ENCODE results near the gene LRRC46. TPM values are rescaled to one million over a fixed set of nuclear protein-coding genes. Genes with fewer than 3 reads are reported as not detected.

Gene LRRC46
- total RNA-seq = under 1 TPM; 0.46 to 0.82 TPM

- DNase-seq (peak; percentile 96), ATAC-seq (peak; percentile 94)
- H3K9me3 Mint-ChIP-seq (ENCODE audit: low read depth) = no peaks in the 10 kb centered on the region
- ChIA-PET POLR2A (interaction anchor here (0.5 to 1.1 kb wide), 5 partner anchors 9 to 729 kb away, joined by 3 to 7 read pairs (median 3); partner anchors contain the start of gene OSBPL7), CTCF (interaction anchor here (0.6 to 2.0 kb wide), 14 partner anchors 10 to 890 kb away, joined by 3 to 8 read pairs (median 4); partner anchors contain the start of genes SCRN2, SP2 and SP6)
- H3K36me3 Mint-ChIP-seq (ENCODE audit: low read depth) = peaks cover 19% of the 10 kb centered on the region
- H3K27me3 Mint-ChIP-seq = no peaks in the 10 kb centered on the region
- H3K27ac Mint-ChIP-seq = peak within 1 kb of the TSS; percentile 88
- H3K4me1 Mint-ChIP-seq = peaks cover 57% of the 10 kb centered on the region
- H3K4me3 Mint-ChIP-seq = peak within 1 kb of the TSS; percentile 88
- intact Hi-C loops (cut with DNase I, micrococcal nuclease) = loop anchor here (1.0 to 2.0 kb wide), 6 partner anchors 10 to 182 kb away; partner anchors contain the start of genes SCRN2 (in 2 of the 2), CDK5RAP3 (in 1 of the 2), KPNB1 (in 1 of the 2) and PNPO (in 1 of the 2)
Observed at GRCh38 chr17:47831003-47831933, at the start of gene LRRC46, which contains the start of gene MRPL10. Gene LRRC46, plus strand, starts transcription at chr17:47831670. Its CDS starts 320 bp downstream, at chr17:47831990. Gene MRPL10, minus strand, starts transcription at chr17:47831541. Its CDS starts 30 bp downstream, at chr17:47831511.

GRCh38 chr17:47785538-47786123, 45.8 kb upstream of the LRRC46 start:
- H3K27me3 Mint-ChIP-seq = peaks cover 32% of the 10 kb centered on the region
- intact Hi-C loops (cut with DNase I, micrococcal nuclease) = no loop called here
- ATAC-seq = no peak
- peak; percentile 68 for DNase-seq
- ChIA-PET CTCF (interaction anchor here (0.6 to 1.5 kb wide), 6 partner anchors 10 to 1929 kb away, joined by 3 to 4 read pairs (median 3); partner anchors contain the start of gene TBX21), POLR2A (no interaction called here)
- no peaks in the 10 kb centered on the region for H3K36me3 Mint-ChIP-seq (ENCODE audit: low read depth)
- no peak overlapping the region for H3K4me3 Mint-ChIP-seq
- H3K9me3 Mint-ChIP-seq (ENCODE audit: low read depth) = no peaks in the 10 kb centered on the region
- peaks cover 8% of the 10 kb centered on the region for H3K4me1 Mint-ChIP-seq
- no peak overlapping the region for H3K27ac Mint-ChIP-seq

- H3K27me3 Mint-ChIP-seq = peaks cover 47% of the 10 kb centered on the region
- DNase-seq (peak; percentile 80), ATAC-seq (peak; percentile 97)
- no peaks in the 10 kb centered on the region for H3K9me3 Mint-ChIP-seq (ENCODE audit: low read depth)
- CTCF ChIA-PET = interaction anchor here (0.6 to 1.7 kb wide), 18 partner anchors 9 to 126 kb away, joined by 3 to 10 read pairs (median 4); partner anchors contain the start of genes LRRC46, MRPL10 and TBX21
- H3K4me3 Mint-ChIP-seq = peak overlapping the region; percentile 63
- peaks cover 10% of the 10 kb centered on the region for H3K4me1 Mint-ChIP-seq
- no peaks in the 10 kb centered on the region for H3K36me3 Mint-ChIP-seq (ENCODE audit: low read depth)
- no peak overlapping the region for H3K27ac Mint-ChIP-seq
- intact Hi-C loops (cut with DNase I, micrococcal nuclease) = loop anchor here (1.0 to 5.0 kb wide), 5 partner anchors 14 to 126 kb away; no protein-coding TSS in a partner anchor
- POLR2A ChIA-PET = no interaction called here
Observed at GRCh38 chr17:47789611-47790561, 41.6 kb upstream of the LRRC46 start.

GRCh38 chr17:47791025-47791424, 40.4 kb upstream of the LRRC46 start:
- H3K4me3 Mint-ChIP-seq = no peak overlapping the region
- H3K36me3 Mint-ChIP-seq (ENCODE audit: low read depth) = no peaks in the 10 kb centered on the region
- DNase-seq = no peak
- intact Hi-C loops (cut with DNase I, micrococcal nuclease) = loop anchor here (5.0 kb wide), 2 partner anchors 34 to 49 kb away; no protein-coding TSS in a partner anchor
- ChIA-PET CTCF (interaction anchor here (0.7 to 2.2 kb wide), 9 partner anchors 11 to 723 kb away, joined by 3 to 8 read pairs (median 5); partner anchors contain the start of genes LRRC46 and MRPL10), POLR2A (interaction anchor here (0.7 kb wide), 1 partner anchor 1567 kb away, joined by 8 read pairs; no protein-coding TSS in a partner anchor)
- peaks cover 10% of the 10 kb centered on the region for H3K4me1 Mint-ChIP-seq
- H3K27me3 Mint-ChIP-seq = peaks cover 47% of the 10 kb centered on the region
- H3K9me3 Mint-ChIP-seq (ENCODE audit: low read depth) = no peaks in the 10 kb centered on the region
- ATAC-seq = peak; percentile 19
- no peak overlapping the region for H3K27ac Mint-ChIP-seq

- Mint-ChIP-seq H3K27ac (no peak overlapping the region), H3K9me3 (ENCODE audit: low read depth) (no peaks in the 10 kb centered on the region)
Observed at GRCh38 chr17:47792457-47792856, 39.0 kb upstream of the LRRC46 start.

GRCh38 chr17:47792979-47793378, 38.5 kb upstream of the LRRC46 start:
- Mint-ChIP-seq H3K4me1 (peaks cover 10% of the 10 kb centered on the region), H3K27ac (no peak overlapping the region), H3K9me3 (ENCODE audit: low read depth) (no peaks in the 10 kb centered on the region), H3K36me3 (ENCODE audit: low read depth) (no peaks in the 10 kb centered on the region), H3K27me3 (peaks cover 48% of the 10 kb centered on the region), H3K4me3 (no peak overlapping the region)
- no peak for ATAC-seq
- ChIA-PET POLR2A (no interaction called here), CTCF (interaction anchor here (0.7 to 2.2 kb wide), 4 partner anchors 9 to 95 kb away, joined by 3 to 8 read pairs (median 4); no protein-coding TSS in a partner anchor)
- no peak for DNase-seq
- intact Hi-C loops (cut with DNase I, micrococcal nuclease) = loop anchor here (5.0 kb wide), 2 partner anchors 36 to 51 kb away; no protein-coding TSS in a partner anchor

More at GRCh38 chr17:47792457-47792856, 39.0 kb upstream of the LRRC46 start:
- H3K4me1 Mint-ChIP-seq = peaks cover 10% of the 10 kb centered on the region
- ATAC-seq (no peak), DNase-seq (no peak)
- no peak overlapping the region for H3K4me3 Mint-ChIP-seq
- H3K27me3 Mint-ChIP-seq = peaks cover 50% of the 10 kb centered on the region
- intact Hi-C loops (cut with DNase I, micrococcal nuclease) = loop anchor here (5.0 kb wide), 2 partner anchors 35 to 50 kb away; no protein-coding TSS in a partner anchor
- POLR2A ChIA-PET = no interaction called here
- CTCF ChIA-PET = interaction anchor here (1.2 to 2.2 kb wide), 5 partner anchors 9 to 129 kb away, joined by 3 to 8 read pairs (median 5); no protein-coding TSS in a partner anchor
- no peaks in the 10 kb centered on the region for H3K36me3 Mint-ChIP-seq (ENCODE audit: low read depth)

GRCh38 chr17:47797797-47798196, 33.7 kb upstream of the LRRC46 start:
- Mint-ChIP-seq H3K4me1 (no peaks in the 10 kb centered on the region), H3K36me3 (ENCODE audit: low read depth) (no peaks in the 10 kb centered on the region), H3K4me3 (no peak overlapping the region), H3K27me3 (peaks cover 20% of the 10 kb centered on the region), H3K9me3 (ENCODE audit: low read depth) (no peaks in the 10 kb centered on the region), H3K27ac (no peak overlapping the region)
- DNase-seq = no peak
- CTCF ChIA-PET = interaction anchor here (1.2 to 1.9 kb wide), 2 partner anchors 8 to 149 kb away, joined by 3 to 6 read pairs; no protein-coding TSS in a partner anchor
- POLR2A ChIA-PET = no interaction called here
- intact Hi-C loops (cut with DNase I, micrococcal nuclease) = no loop called here
- ATAC-seq = no peak

- Mint-ChIP-seq H3K4me1 (no peaks in the 10 kb centered on the region), H3K4me3 (no peak overlapping the region), H3K9me3 (ENCODE audit: low read depth) (no peaks in the 10 kb centered on the region), H3K27me3 (peaks cover 5% of the 10 kb centered on the region), H3K27ac (no peak overlapping the region), H3K36me3 (ENCODE audit: low read depth) (no peaks in the 10 kb centered on the region)
- POLR2A ChIA-PET = no interaction called here
- intact Hi-C loops (cut with DNase I, micrococcal nuclease) = loop anchor here (5.0 to 10.0 kb wide), 4 partner anchors 63 to 568 kb away; no protein-coding TSS in a partner anchor
- CTCF ChIA-PET = interaction anchor here (0.7 to 2.1 kb wide), 4 partner anchors 9 to 137 kb away, joined by 3 to 6 read pairs (median 3); no protein-coding TSS in a partner anchor
- ATAC-seq (no peak), DNase-seq (no peak)
Observed at GRCh38 chr17:47800686-47801085, 30.8 kb upstream of the LRRC46 start.

GRCh38 chr17:47801176-47801765, 30.2 kb upstream of the LRRC46 start:
- no peaks in the 10 kb centered on the region for H3K9me3 Mint-ChIP-seq (ENCODE audit: low read depth)
- H3K36me3 Mint-ChIP-seq (ENCODE audit: low read depth) = no peaks in the 10 kb centered on the region
- intact Hi-C loops (cut with DNase I, micrococcal nuclease) = loop anchor here (5.0 to 10.0 kb wide), 4 partner anchors 64 to 569 kb away; no protein-coding TSS in a partner anchor
- CTCF ChIA-PET = interaction anchor here (0.6 to 2.1 kb wide), 15 partner anchors 8 to 427 kb away, joined by 3 to 6 read pairs (median 3); partner anchors contain the start of genes OSBPL7 and SCRN2
- H3K27ac Mint-ChIP-seq = no peak overlapping the region
- POLR2A ChIA-PET = no interaction called here
- no peak for ATAC-seq
- no peaks in the 10 kb centered on the region for H3K4me1 Mint-ChIP-seq
- no peak for DNase-seq
- H3K4me3 Mint-ChIP-seq = no peak overlapping the region
- H3K27me3 Mint-ChIP-seq = peaks cover 5% of the 10 kb centered on the region
